Esophagus muscularis mucosa (tissue), 4 donors: Measurements from ENCODE around the gene TNFRSF1A.

Source experiments
- EP300 ChIP-seq: sonication (generic); formaldehyde crosslinking; IDR thresholded peaks from one replicate; pipeline ENCODE4 v1.6.1; 2017; ENCODE audit warnings: antibody characterized with exemption
- POLR2A ChIP-seq: fragments of 450-650 bp; IDR thresholded peaks from one replicate; pipeline ENCODE4 v1.6.1; 2017; ENCODE audit warnings: antibody characterized with exemption, moderate library complexity, mild to moderate bottlenecking, low read depth
- POLR2AphosphoS5 ChIP-seq, 2 donors: sonication (generic); formaldehyde crosslinking; IDR thresholded peaks; one replicate each; pipeline ENCODE4 v1.6.1; 2017; ENCODE audit warnings: antibody characterized with exemption in 2 of 2
- TF ChIP-seq, protein P1 (sequence below), 3 experiments: fragments of 200-600 bp in 2 of 3; fragments of 450-650 bp in 1 of 3; sonication (generic) in 2 of 3; IDR thresholded peaks; one replicate each; pipeline ENCODE4 v1.5.1; 2017 to 2019; ENCODE audit warnings: antibody characterized with exemption in 3 of 3, mild to moderate bottlenecking in 2 of 3, moderate library complexity in 1 of 3

DNA sequence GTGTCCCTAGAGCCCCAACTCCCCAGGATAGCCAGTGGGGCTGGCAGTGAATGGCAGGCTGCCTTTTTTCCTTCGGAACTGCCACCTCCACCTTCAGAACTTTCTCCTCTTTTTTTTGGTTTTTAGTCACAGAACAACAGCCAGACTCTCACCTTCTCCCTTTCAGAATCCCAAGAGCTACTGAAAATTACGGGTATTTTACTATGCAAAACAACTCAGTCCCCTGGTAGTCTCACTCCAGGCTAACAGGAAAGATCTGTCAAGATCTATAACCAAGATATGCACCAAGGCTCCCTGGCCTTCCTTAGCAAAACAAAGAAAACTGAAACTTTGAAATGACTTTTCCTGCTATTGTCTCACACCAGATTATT is 18.9 kb downstream of the TNFRSF1A start:
- TF ChIP-seq POLR2A (no peak), POLR2AphosphoS5 (IDR thresholded peaks at IDR 0.05) (no peak), EP300 (no peak)
- TF ChIP-seq, protein P1, sequence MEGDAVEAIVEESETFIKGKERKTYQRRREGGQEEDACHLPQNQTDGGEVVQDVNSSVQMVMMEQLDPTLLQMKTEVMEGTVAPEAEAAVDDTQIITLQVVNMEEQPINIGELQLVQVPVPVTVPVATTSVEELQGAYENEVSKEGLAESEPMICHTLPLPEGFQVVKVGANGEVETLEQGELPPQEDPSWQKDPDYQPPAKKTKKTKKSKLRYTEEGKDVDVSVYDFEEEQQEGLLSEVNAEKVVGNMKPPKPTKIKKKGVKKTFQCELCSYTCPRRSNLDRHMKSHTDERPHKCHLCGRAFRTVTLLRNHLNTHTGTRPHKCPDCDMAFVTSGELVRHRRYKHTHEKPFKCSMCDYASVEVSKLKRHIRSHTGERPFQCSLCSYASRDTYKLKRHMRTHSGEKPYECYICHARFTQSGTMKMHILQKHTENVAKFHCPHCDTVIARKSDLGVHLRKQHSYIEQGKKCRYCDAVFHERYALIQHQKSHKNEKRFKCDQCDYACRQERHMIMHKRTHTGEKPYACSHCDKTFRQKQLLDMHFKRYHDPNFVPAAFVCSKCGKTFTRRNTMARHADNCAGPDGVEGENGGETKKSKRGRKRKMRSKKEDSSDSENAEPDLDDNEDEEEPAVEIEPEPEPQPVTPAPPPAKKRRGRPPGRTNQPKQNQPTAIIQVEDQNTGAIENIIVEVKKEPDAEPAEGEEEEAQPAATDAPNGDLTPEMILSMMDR (IDR thresholded peaks at IDR 0.05), result no peak
